Cardiac muscle cell (in vitro differentiated cells and primary cell): ENCODE measurements around the gene PGAP6. TPM values are rescaled to one million over a fixed set of nuclear protein-coding genes. Genes with fewer than 3 reads are reported as not detected.

Source experiments
- DNase-seq, 2 donors: peaks; one replicate each; pipeline versions ENCODE4 v3.0.0 to v3.0.0-alpha.2; 2010 to 2017; ENCODE audit warnings: low read depth in 1 of 2, low spot score in 1 of 2
- H3K27ac ChIP-seq: fragments of 200-600 bp; sonication (generic); 2 replicates; pipeline ENCODE4 v1.5.1; 2016
- H3K27me3 ChIP-seq: fragments of 200-600 bp; sonication (generic); 2 replicates; pipeline ENCODE4 v1.6.0; 2016; ENCODE audit warnings: control low read depth
- H3K36me3 ChIP-seq: fragments of 200-600 bp; sonication (generic); 2 replicates; pipeline ENCODE4 v1.5.1; 2016; ENCODE audit warnings: control low read depth
- H3K4me1 ChIP-seq: fragments of 200-600 bp; sonication (generic); 2 replicates; pipeline ENCODE4 v1.8.1; 2017; ENCODE audit warnings: low read depth, mild to moderate bottlenecking, mixed run types
- H3K4me3 ChIP-seq: fragments of 200-600 bp; sonication (generic); 2 replicates; pipeline ENCODE4 v1.5.1; 2016; ENCODE audit warnings: mild to moderate bottlenecking
- H3K9me3 ChIP-seq: fragments of 200-600 bp; sonication (generic); 2 replicates; pipeline ENCODE4 v1.5.1; 2017; ENCODE audit warnings: low read depth, mild to moderate bottlenecking, control low read depth
- polyA plus RNA-seq: library from polyadenylated mRNA; unstranded; fragments of >200 nt; fragmentation: Nextera tagmentation; extraction: Ambion mirVana; gene quantifications from 2 replicates; pipeline ENCODE4 v1.2.1, GENCODE V29; 2016
- total RNA-seq: library from RNA; depleted of rRNA; stranded (reverse); fragments of >200 nt; gene quantifications from 2 replicates; pipeline ENCODE4 v1.2.3, GENCODE V29; 2016
- TF ChIP-seq, protein P1 (sequence below): IDR thresholded peaks from 2 replicates; pipeline ENCODE4 v1.5.1; 2012; ENCODE audit warnings: low read depth, mild to moderate bottlenecking, low read length

The PGAP6 gene
- total and polyA plus RNA-seq, 2 experiments from 2014 or later, result 113 to 135 TPM

DNA sequence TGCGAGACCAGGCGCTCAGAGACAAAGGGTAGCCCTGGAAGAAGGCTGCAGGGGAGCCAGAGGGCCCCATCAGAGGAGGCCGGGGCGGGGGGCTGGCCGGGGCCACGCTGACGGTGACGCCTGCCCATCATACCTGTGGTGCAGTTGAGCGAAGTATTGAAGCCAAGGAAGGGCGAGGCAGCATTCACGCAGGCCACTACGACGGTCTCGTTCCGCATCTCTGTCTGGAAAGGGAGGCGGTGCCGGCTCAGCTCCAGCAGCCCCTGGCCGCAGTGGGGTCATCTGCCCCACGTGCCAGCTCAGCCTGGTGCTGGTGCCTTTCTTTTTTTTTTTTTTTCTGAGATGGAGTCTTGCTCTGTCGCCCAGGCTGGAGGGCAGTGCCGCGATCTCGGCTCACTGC is 6.6 kb downstream of the PGAP6 start:
- no peaks in the 10 kb centered on the region for H3K4me1 ChIP-seq
- no peak for DNase-seq
- TF ChIP-seq, protein P1, sequence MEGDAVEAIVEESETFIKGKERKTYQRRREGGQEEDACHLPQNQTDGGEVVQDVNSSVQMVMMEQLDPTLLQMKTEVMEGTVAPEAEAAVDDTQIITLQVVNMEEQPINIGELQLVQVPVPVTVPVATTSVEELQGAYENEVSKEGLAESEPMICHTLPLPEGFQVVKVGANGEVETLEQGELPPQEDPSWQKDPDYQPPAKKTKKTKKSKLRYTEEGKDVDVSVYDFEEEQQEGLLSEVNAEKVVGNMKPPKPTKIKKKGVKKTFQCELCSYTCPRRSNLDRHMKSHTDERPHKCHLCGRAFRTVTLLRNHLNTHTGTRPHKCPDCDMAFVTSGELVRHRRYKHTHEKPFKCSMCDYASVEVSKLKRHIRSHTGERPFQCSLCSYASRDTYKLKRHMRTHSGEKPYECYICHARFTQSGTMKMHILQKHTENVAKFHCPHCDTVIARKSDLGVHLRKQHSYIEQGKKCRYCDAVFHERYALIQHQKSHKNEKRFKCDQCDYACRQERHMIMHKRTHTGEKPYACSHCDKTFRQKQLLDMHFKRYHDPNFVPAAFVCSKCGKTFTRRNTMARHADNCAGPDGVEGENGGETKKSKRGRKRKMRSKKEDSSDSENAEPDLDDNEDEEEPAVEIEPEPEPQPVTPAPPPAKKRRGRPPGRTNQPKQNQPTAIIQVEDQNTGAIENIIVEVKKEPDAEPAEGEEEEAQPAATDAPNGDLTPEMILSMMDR, result no peak
- no peaks in the 10 kb centered on the region for H3K27me3 ChIP-seq
- H3K27ac ChIP-seq, result no peak overlapping the region
- H3K9me3 ChIP-seq, result no peaks in the 10 kb centered on the region
- H3K36me3 ChIP-seq, result peaks cover 27% of the 10 kb centered on the region
- H3K4me3 ChIP-seq, result no peak overlapping the region

DNA sequence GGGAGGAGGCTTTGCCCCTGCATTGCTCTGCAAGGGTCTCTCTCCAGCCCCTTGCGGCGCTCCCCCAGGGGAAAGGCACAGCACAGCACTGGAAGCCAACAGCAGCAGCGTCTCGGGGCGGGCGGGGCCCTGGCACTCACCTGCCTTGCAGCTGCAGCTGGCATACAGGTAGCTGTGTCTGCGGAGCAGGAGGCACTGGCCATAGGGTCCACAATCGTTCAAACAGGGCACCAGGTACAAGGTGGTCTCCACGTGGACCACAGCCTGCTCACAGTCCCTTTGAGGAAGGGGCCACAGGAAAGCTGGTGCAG is 7.2 kb downstream of the PGAP6 start:
- TF ChIP-seq, protein P1, result no peak
- no peaks in the 10 kb centered on the region for H3K9me3 ChIP-seq
- H3K36me3 ChIP-seq, result peaks cover 27% of the 10 kb centered on the region
- H3K4me1 ChIP-seq, result peaks cover 4% of the 10 kb centered on the region
- no peak for DNase-seq
- no peaks in the 10 kb centered on the region for H3K27me3 ChIP-seq
- no peak overlapping the region for H3K27ac ChIP-seq
- H3K4me3 ChIP-seq, result no peak overlapping the region

DNA sequence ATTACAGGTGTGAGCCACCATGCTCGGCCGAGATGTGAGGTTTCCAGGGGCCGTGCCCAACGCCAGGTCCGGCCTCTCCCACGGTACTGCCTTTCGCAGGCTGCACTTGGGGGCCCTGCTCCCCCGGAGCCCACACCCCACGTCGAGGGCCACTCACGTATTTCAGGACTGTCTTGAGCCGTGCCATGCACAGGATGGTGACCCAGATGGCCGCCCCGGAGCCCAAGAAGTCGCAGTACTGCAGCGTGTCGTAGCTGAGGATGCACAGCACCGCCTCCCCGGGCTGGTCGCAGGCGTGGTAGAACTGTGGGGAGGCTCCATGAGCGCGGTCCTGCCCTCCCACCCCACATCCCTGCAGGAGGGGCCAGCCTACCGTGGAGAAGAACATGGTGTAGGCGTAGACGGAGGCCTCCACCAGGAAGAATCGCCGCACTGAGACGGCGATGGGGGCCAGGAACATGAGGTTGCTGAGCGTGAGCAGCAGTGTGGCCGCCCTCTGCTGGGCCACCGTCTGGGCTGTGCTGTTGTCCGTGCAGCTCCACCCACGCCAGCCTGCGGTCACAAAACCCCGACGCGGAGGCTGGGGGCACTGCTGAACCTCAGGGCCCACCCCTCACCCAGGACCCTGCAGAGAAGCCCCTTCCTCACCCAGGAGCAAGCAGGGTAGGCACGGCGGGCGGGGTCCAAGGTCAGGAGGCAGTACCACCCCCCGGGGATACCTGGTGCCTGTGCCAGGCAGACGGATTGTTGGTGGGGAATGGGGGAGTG is 7.7 kb downstream of the PGAP6 start:
- Histone ChIP-seq H3K27ac (no peak overlapping the region), H3K36me3 (peaks cover 27% of the 10 kb centered on the region), H3K4me1 (peaks cover 5% of the 10 kb centered on the region), H3K27me3 (no peaks in the 10 kb centered on the region), H3K4me3 (no peak overlapping the region), H3K9me3 (no peaks in the 10 kb centered on the region)
- no peak for DNase-seq
- TF ChIP-seq, protein P1, result no peak

DNA sequence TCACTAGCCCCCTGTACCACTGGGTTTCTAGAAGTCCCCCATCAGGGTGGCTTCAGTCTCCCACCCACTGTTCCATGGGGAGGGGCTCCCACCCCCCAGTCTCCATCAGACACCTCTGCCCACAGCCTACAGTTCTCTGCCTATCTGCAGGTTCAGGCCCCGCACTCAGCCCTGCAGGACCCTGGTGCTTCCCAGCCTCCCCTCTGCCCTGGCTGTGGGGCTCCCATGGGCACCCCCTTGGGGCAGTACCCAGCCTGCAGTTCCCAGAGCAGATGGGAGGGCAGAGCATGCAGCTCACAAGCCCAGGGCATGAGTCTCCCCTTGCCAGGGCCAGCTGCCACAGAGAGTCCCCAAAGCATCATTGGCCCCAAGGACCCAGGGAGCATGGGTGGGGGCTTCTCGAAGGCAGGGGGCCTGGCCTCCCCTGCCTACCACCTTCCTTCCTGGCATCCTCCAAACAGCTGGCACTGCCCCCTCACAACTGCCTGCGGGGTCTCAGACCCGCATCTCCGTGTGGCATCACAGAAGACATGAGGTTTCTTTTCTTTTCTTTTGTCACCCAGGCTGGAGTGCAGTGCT is 8.7 kb downstream of the PGAP6 start:
- no peaks in the 10 kb centered on the region for H3K27me3 ChIP-seq
- no peaks in the 10 kb centered on the region for H3K9me3 ChIP-seq
- TF ChIP-seq, protein P1, result no peak
- DNase-seq, result no peak
- peaks cover 33% of the 10 kb centered on the region for H3K36me3 ChIP-seq
- H3K4me1 ChIP-seq, result peaks cover 5% of the 10 kb centered on the region
- H3K4me3 ChIP-seq, result no peak overlapping the region
- no peak overlapping the region for H3K27ac ChIP-seq

DNA sequence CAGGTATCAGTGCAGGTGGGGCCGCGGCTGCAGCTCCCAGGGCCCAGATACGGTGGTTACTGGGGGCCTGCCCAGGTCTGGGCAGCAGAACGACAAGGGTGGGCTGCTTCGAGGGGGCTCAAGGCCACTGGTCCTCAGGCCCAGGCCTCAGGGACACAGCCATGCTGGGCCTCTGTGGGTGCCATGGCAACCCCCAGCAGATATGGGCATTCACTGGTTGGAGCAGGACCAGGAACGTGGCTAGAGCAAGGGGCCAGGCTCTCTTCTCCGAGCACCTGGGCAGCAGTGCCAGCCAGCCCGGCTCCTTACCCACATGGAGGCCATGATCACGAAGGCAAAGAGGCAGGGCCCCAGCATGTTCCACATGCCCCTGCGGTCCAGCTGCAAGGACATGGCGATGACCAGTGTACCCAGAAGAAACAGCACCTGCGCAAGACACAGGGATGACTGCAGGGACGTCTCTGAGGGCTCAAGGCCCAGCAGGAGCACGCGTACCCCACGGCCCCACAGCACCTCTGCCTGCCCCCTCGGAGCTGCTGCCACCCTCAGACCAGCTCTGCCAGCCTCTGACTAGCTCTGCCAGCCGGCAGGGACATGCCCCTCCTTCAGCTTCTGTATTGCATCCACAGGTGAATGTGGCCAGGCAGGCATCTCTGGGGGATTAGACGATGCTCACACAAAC is 9.3 kb downstream of the PGAP6 start:
- no peak overlapping the region for H3K4me3 ChIP-seq
- no peak for DNase-seq
- no peaks in the 10 kb centered on the region for H3K27me3 ChIP-seq
- TF ChIP-seq, protein P1, result no peak
- peaks cover 40% of the 10 kb centered on the region for H3K36me3 ChIP-seq
- H3K4me1 ChIP-seq, result peaks cover 5% of the 10 kb centered on the region
- H3K27ac ChIP-seq, result no peak overlapping the region
- no peaks in the 10 kb centered on the region for H3K9me3 ChIP-seq
